ENCODE results near the gene RFLNA. TPM values are rescaled to one million over a fixed set of nuclear protein-coding genes. Genes with fewer than 3 reads are reported as not detected.

Gene RFLNA
- total RNA-seq, 8 experiments from 2014 or later: 3.2 to 21.2 (median 4.9) TPM

DNA sequence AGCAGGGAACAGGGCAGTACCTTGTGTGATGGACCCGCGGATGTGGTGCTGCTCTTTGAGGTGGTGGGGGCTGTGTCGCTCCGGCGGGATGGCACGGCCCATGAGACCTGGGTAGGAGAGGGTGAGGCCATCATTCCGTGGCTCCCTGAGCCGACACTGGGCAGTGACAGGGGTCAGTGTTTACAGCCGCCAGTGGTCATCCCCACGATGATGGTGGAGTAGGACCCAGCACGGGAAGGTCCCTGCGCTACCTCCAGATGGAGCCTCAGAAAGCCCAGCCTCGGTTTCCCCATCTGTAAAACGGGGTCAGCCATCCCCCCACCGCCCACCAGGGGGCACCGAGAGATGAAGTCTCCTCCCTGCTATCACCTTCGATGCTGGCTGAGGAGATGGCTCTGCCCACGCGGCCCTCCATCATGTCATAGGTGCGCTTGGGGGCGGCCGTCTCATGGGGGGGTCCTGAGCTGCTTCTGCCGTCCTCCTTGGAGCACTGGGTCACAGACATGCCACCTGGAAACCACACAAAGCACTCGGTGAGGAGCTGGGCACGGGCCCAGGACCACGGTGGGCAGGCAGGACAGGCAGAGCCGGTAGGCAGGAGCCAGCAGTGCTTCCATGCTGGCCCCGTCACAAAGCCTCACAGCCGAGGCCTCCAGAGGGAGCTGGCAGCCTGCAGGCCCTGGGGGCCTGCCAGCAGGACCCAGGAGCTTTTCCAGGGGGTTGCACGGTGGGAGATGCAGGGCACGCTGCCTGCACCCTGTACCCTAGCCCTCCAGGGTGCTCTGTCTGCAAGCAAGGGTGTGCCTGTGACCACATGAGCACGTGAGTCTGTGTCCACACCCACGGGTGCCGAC lies 53.1 kb downstream of the RFLNA start:
- in situ Hi-C loops (cut with MboI; ENCODE audit: low pct_unique_long_range_greater_than_20kb in 2 of 9, low sequenced_read_pairs in 9 of 9, unreplicated experiment in 9 of 9): loop anchor here in 1 of 9 experiments (25.0 kb wide), 1 partner anchor 414 kb away; no protein-coding TSS in a partner anchor
- no peak overlapping the region for H3K4me3 ChIP-seq
- no peaks in the 10 kb centered on the region for H3K4me1 ChIP-seq (replicated peaks in 1 of 2)
- peak in 3 of 8 experiments; percentile 7 to 30 (median 11) for ATAC-seq (replicated peaks in 6 of 8)
- WGBS, 10 experiments: 75 to 100% (median 97%) methylated on average over 2 to 7 of the region's 34 CpGs; no CpG with 5 or more reads in 5 of the 10 experiments
- no peak overlapping the region for H3K27ac ChIP-seq

DNA sequence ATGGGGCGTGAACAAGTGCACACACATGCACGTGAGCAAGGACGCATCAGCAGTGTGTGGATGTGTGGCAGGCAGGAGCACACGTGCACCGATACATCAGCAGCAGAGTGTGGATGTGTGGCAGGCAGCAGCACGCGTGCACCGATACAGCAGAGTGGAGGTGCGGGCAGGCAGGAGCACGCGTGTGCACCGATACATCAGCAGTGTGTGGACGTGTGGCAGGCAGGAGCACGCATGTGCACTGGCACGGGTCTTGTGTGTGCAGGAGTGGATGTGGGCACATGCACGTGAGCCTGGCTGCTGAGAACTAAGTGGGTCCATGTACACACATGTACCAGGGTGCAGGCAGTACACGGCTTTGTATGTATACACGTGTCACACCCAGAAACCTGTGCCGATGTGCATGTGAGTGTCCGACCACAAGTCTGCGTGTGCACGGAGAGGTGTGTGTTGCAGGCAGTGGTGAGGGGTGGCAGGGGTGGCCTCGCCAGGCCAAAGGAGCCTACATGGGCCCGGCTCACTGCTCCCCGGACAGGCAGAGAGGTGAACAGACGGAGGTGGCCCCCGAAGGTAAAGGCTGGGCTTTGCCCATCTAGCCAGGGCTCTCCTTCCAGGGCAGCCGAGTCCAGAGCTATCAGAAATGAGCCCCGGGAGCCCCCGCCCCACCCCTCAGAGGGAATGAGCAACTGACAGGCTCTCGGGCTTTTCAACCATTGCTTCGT lies 53.9 kb downstream of the RFLNA start:
- ATAC-seq (replicated peaks in 6 of 8): peak in 4 of 8 experiments; percentile 7 to 23 (median 12)
- Histone ChIP-seq H3K27ac (no peak overlapping the region), H3K4me3 (no peak overlapping the region), H3K4me1 (replicated peaks in 1 of 2) (no peaks in the 10 kb centered on the region)
- 58 to 100% (median 100%) methylated on average over 1 to 7 of the region's 32 CpGs; no CpG with 5 or more reads in 4 of the 10 experiments for WGBS, 10 experiments
- in situ Hi-C loops (cut with MboI; ENCODE audit: low pct_unique_long_range_greater_than_20kb in 2 of 9, low sequenced_read_pairs in 9 of 9, unreplicated experiment in 9 of 9): loop anchor here in 1 of 9 experiments (25.0 kb wide), 1 partner anchor 413 kb away; no protein-coding TSS in a partner anchor

DNA sequence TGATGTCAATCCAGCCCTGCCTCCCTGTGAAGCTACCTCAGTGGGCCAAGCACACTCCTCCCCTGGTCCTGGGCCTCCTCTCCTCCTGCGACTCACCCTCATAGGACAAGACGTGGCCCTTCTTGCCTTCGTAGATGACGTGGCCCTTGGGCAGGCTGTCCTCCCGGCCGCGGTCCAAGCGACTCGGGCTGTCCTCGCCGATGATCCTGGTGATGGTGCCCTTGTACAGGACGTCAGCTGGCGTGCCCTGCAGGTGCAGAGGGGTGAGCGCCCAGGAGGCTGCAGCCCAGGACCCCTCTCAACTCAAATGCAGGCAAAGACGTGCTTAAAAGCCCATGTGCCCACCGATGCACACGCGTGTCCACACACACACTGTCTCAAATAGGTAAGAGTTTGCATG lies 55.6 kb downstream of the RFLNA start:
- no peak for ATAC-seq (replicated peaks in 6 of 8)
- in situ Hi-C loops (cut with MboI; ENCODE audit: low pct_unique_long_range_greater_than_20kb in 2 of 9, low sequenced_read_pairs in 9 of 9, unreplicated experiment in 9 of 9): no loop called here
- Histone ChIP-seq H3K27ac (no peak overlapping the region), H3K4me3 (no peak overlapping the region), H3K4me1 (replicated peaks in 1 of 2) (no peaks in the 10 kb centered on the region)
- WGBS, 10 experiments: 80 to 100% (median 100%) methylated on average over 1 to 4 of the region's 18 CpGs; no CpG with 5 or more reads in 5 of the 10 experiments

DNA sequence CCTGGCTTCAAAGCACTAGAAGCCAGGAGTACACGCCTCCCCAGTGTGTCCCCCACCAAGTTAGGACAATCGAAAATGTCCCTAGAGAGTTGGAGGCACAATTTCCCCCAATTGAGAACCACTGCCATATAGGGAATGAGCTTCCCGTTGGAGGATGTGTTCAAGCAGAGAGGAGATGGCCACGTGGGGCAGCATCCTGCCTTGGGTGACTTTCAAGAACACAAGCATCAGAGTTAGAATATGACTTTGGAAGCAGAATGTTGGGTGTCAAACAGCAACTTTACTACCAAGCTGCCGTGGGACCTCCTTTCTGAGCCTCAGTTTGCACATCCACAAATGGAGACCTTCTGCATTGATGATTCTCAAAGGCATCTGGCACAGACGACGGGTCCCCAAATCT lies 56.5 kb downstream of the RFLNA start:
- 44 to 100% (median 90%) methylated on average over 1 to 2 of the region's 7 CpGs; no CpG with 5 or more reads in 3 of the 10 experiments for WGBS, 10 experiments
- H3K4me3 ChIP-seq: no peak overlapping the region
- in situ Hi-C loops (cut with MboI; ENCODE audit: low pct_unique_long_range_greater_than_20kb in 2 of 9, low sequenced_read_pairs in 9 of 9, unreplicated experiment in 9 of 9): no loop called here

DNA sequence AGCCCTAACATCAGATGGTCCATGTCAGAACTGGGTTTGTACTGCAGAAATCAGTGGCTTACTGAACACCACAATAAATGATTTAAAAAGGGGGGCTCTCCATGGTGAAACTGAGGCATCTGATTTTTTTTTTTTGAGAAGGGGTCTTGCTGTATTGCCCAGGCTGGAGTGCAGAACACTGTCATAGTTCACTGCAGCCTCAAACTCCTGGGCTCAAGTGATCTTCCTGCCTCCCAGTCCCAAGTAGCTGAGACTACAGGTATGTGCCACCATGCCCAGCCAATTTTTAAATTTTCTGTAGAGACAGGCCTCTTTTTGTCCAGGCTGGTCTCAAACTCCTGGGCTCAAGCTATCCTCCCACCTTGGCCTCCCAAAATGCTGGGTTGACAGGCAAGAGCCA lies 57.4 kb downstream of the RFLNA start:
- no peaks in the 10 kb centered on the region for H3K4me1 ChIP-seq (replicated peaks in 1 of 2)
- in situ Hi-C loops (cut with MboI; ENCODE audit: low pct_unique_long_range_greater_than_20kb in 2 of 9, low sequenced_read_pairs in 9 of 9, unreplicated experiment in 9 of 9): no loop called here
- ATAC-seq (replicated peaks in 6 of 8): no peak
- H3K27ac ChIP-seq: no peak overlapping the region
- H3K4me3 ChIP-seq: no peak overlapping the region

More for the DNA sequence above, 56.5 kb downstream of the RFLNA start:
- no peak for ATAC-seq (replicated peaks in 6 of 8)
- Histone ChIP-seq H3K27ac (no peak overlapping the region), H3K4me1 (replicated peaks in 1 of 2) (no peaks in the 10 kb centered on the region)

DNA sequence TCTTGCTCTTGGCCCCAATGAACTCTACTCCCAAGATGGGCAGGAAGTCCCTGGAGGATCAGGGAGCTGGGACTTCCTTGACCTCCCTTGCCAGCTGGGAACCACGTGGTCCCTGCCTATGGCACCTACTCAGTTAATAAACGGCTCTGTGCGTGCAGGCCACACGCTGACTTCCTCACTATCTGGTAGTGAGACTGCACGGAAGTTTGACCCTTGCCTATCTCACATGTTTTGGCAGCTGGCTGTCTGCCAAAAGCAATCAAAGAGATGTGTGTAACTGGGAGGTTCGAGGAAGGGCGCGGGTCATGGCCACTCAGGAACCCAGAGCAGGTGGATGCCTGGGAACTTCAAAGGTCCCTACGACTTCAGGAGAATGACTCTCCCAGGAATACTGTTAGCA lies 57.9 kb downstream of the RFLNA start:
- in situ Hi-C loops (cut with MboI; ENCODE audit: low pct_unique_long_range_greater_than_20kb in 2 of 9, low sequenced_read_pairs in 9 of 9, unreplicated experiment in 9 of 9): no loop called here
- H3K4me1 ChIP-seq (replicated peaks in 1 of 2): no peaks in the 10 kb centered on the region
- 40 to 87% (median 60%) methylated on average over 3 to 5 of the region's 9 CpGs; no CpG with 5 or more reads in 7 of the 10 experiments for WGBS, 10 experiments
- ATAC-seq (replicated peaks in 6 of 8): peak in 2 of 8 experiments; percentile 8 to 42
- H3K27ac ChIP-seq: no peak overlapping the region
- H3K4me3 ChIP-seq: no peak overlapping the region

DNA sequence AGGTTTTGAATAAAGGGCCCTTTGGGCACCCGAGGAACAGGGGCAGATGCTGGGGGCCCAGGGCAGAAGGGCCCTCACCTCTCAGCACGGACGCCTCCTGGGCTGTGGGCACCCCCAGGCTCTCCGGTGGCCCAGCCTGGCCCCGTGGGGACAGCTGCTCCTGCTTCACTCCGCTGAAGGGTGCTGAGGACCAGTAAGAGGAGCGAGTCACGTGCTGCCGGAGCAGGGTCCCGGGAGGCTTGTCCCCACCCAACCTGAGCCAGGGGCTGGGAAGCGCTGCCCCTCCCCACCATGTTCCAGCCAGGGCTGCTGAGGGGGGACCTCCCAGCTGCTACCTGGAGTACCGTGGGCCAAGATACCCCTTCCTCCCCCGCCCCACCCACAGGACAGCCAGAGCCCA lies 59.5 kb downstream of the RFLNA start:
- Histone ChIP-seq H3K4me1 (replicated peaks in 1 of 2) (no peaks in the 10 kb centered on the region), H3K27ac (no peak overlapping the region), H3K4me3 (no peak overlapping the region)
- no peak for ATAC-seq (replicated peaks in 6 of 8)
- WGBS, 10 experiments: 93% methylated on average over 3 of the region's 13 CpGs; no CpG with 5 or more reads in 9 of the 10 experiments
- in situ Hi-C loops (cut with MboI; ENCODE audit: low pct_unique_long_range_greater_than_20kb in 2 of 9, low sequenced_read_pairs in 9 of 9, unreplicated experiment in 9 of 9): no loop called here

DNA sequence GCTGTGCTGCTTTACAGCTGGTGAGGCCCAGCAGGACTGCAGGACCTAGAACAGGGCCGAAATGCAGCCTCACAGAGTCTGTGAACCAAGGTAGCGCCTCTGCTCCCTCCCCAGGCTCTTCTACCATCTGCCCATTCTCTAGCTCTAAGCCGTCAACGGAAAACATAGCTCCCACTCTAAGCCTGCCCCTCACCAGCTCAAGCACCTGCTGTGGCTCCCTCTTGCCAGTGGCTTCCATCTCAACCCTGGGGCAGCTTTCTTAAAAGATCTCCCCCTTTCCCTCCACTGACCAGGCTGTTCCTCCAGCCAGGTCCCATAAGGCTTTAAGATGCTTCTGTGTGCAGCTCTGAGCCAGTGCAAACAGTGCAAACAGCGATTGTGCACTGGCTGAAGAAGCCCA lies 61.3 kb downstream of the RFLNA start:
- H3K4me3 ChIP-seq: no peak overlapping the region
- no peaks in the 10 kb centered on the region for H3K4me1 ChIP-seq (replicated peaks in 1 of 2)
- ATAC-seq (replicated peaks in 6 of 8): no peak
- in situ Hi-C loops (cut with MboI; ENCODE audit: low pct_unique_long_range_greater_than_20kb in 2 of 9, low sequenced_read_pairs in 9 of 9, unreplicated experiment in 9 of 9): no loop called here
- 100% methylated on average over 1 to 2 of the region's 5 CpGs; no CpG with 5 or more reads in 6 of the 10 experiments for WGBS, 10 experiments
- H3K27ac ChIP-seq: no peak overlapping the region

DNA sequence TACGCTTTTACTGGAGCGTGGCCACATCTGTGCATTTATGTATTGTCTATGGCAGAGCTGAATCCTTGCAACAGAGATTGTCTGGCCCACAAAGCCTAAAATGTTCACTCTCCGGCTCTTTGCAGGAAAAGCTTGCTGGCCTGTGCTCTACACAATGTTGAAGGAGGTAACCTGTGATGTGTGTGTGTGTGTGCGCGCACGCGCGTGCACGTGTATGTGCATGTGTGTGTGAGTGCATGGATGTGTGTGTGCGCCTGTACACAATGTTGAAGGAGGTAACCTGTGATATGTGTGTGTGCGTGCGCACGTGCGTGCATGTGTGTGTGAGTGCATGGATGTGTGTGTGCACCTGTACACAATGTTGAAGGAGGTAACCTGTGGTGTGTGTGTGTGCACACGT lies 62.7 kb downstream of the RFLNA start:
- Histone ChIP-seq H3K4me3 (no peak overlapping the region), H3K27ac (no peak overlapping the region), H3K4me1 (replicated peaks in 1 of 2) (no peaks in the 10 kb centered on the region)
- 82 to 100% (median 97%) methylated on average over 1 to 10 of the region's 15 CpGs; no CpG with 5 or more reads in 2 of the 10 experiments for WGBS, 10 experiments
- no peak for ATAC-seq (replicated peaks in 6 of 8)
- in situ Hi-C loops (cut with MboI; ENCODE audit: low pct_unique_long_range_greater_than_20kb in 2 of 9, low sequenced_read_pairs in 9 of 9, unreplicated experiment in 9 of 9): no loop called here

DNA sequence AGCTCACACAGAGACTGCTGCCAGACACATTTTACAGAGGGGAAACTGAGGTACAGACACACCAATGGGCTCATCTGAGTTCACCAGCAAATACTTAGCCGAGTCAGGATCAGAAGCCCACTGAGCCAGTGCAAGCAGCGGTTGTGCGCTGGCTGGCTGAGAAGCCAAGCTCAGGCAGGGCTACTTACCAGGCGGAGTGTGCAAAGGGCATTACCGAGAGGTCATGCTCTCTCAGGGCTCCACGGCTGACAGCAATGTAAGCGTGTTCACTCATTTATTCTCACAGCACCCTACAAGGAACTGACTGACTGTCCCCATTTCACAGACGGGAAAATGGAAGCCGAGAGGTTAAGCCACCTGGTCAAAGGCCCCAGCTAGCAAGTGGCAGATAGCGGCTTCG lies 63.7 kb downstream of the RFLNA start:
- 67 to 100% (median 89%) methylated on average over 1 to 6 of the region's 11 CpGs; no CpG with 5 or more reads in 6 of the 10 experiments for WGBS, 10 experiments

DNA sequence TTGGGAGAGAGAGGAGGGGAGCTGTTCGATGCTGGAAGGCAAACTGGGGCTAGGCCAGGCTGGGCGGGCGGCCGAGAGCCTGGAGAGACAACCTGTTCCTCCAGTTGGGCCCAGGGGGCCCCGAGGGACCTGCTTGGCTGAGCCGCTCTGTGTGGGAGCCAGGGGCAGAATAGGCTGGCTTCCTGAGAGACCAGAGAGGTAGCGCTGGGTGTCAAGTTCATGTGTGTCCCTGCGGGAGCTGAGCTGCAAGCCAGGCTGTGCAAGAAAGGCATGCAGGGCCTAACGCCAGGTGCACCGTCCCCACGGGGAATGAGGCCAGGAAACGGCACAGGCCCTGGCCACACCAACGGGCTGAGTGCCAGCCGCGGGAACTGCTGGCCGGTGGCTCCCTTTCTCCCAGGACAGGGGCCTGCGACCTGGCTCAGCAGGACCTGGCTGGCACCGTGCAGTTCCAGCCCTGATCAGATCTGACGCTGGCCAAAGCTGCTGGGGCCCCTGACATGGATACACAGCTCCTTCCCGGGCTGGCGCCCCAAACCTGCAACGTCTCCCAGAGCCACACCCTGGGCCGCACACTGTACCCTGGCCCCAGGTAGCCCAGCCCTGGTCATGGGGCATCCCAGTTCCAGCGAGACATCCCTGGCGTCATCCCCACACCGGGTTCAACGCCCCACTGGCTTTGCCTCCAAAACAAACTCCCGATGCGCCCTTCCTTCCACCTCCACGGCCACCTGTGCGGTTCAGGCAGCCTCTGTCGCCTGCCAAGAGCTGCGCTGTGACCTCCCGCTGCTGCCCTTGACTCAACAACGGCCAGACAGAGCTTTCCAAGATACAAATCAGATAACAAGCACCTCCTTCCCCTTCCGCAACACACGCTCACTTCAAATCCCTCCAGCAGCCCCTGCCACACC lies 65.0 kb downstream of the RFLNA start:
- no peak overlapping the region for H3K27ac ChIP-seq
- peaks cover 4% of the 10 kb centered on the region in 2 donors for H3K4me1 ChIP-seq (replicated peaks in 1 of 2)
- no peak overlapping the region for H3K4me3 ChIP-seq
- in situ Hi-C loops (cut with MboI; ENCODE audit: low pct_unique_long_range_greater_than_20kb in 2 of 9, low sequenced_read_pairs in 9 of 9, unreplicated experiment in 9 of 9): no loop called here
- 80 to 96% (median 92%) methylated on average over 1 to 6 of the region's 37 CpGs; no CpG with 5 or more reads in 6 of the 10 experiments for WGBS, 10 experiments
- ATAC-seq (replicated peaks in 6 of 8): peak in 1 of 8 experiments; percentile 23

More for the DNA sequence above, 63.7 kb downstream of the RFLNA start:
- H3K4me3 ChIP-seq: no peak overlapping the region
- H3K27ac ChIP-seq: no peak overlapping the region
- ATAC-seq (replicated peaks in 6 of 8): no peak
- in situ Hi-C loops (cut with MboI; ENCODE audit: low pct_unique_long_range_greater_than_20kb in 2 of 9, low sequenced_read_pairs in 9 of 9, unreplicated experiment in 9 of 9): no loop called here
- H3K4me1 ChIP-seq (replicated peaks in 1 of 2): peaks cover 4% of the 10 kb centered on the region in 2 donors

DNA sequence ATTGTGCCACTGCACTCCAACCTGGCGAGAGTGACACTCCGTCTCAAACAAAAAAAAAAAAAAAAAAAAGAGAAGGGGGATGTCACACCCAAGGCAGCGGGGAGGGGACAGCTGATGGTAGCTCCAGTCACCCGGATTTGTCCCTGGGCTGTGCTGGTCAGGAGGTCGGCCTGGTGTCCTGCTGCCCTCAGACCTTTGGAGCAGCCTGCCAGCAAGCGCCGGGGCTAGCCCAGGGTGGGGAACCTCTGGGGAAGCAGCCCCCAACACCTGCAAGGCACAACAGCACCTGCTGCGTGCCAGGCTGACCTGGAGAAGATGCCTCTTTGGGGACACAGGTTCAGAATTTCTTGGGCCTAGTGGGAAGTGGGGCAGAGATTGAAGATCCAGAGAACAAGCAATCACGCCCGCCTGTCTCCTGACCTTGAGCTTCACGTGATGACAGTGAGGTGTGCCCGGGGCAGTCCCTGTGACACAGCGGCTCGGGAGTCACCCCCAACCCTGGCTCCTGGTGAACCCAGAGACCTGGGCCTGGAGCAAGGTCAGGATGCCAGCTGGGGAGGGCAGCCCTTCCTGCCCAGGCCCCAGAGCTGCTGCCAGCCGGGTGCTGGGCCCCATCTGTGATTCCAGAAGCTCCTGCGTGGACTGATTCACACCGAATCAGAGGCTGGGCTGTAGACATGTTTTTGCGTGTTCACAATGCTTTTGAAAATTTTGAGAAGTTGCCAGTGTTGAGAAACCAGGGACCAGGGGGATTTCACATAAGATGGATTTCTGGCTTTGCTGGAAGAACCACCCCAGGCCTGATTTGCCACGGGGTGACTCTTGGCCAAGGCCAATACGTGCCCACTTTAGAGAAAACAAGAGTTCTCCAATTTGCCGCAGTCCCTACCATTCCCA lies 66.4 kb downstream of the RFLNA start:
- in situ Hi-C loops (cut with MboI; ENCODE audit: low pct_unique_long_range_greater_than_20kb in 2 of 9, low sequenced_read_pairs in 9 of 9, unreplicated experiment in 9 of 9): no loop called here

More for the DNA sequence above, 66.4 kb downstream of the RFLNA start:
- H3K4me3 ChIP-seq: no peak overlapping the region
- H3K4me1 ChIP-seq (replicated peaks in 1 of 2): peaks cover 4% of the 10 kb centered on the region in 2 donors
- ATAC-seq (replicated peaks in 6 of 8): no peak
- WGBS, 10 experiments: 62 to 100% (median 95%) methylated on average over 1 to 9 of the region's 21 CpGs; no CpG with 5 or more reads in 2 of the 10 experiments
- H3K27ac ChIP-seq: no peak overlapping the region

Data from motor neuron (in vitro differentiated cells).